ENCODE measurements around the gene SRP54. TPM values are rescaled to one million over a fixed set of nuclear protein-coding genes. Genes with fewer than 3 reads are reported as not detected.

The SRP54 gene
- total and polyA plus RNA-seq, 2 donors (not counting 3 experiments of a cell fraction or from before 2014, with no cell fraction given): 32.8 to 63.7 TPM

DNA sequence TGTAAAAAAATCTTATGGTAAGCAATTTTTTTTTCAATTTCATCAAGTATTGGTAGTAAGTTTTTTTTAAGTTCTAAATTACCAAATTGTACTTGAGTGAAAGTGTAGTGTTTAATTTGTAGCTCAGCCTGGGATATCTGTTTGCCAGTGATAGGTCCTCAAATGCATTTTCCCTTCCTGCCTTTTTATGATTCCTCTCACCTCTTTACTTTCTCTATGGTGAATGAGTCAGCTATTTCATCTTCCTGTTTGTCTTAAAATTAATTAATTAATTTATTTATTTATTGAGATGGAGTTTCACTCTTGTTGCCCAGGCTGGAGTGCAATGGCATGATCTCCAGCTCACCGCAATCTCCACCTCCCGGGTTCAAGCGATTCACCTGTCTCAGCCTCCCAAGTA, 10.6 kb downstream of the SRP54 start:
- ChIA-PET CTCF (no interaction called here), POLR2A (no interaction called here)

More for the DNA sequence above, 10.6 kb downstream of the SRP54 start:
- no TSS peak for BruUV-seq (replicated peaks)
- no peaks in the 10 kb centered on the region for H3K9me1 ChIP-seq (replicated peaks; ENCODE audit: control insufficient read depth, extremely low read depth, insufficient read depth, low read length)
- H3K4me2 ChIP-seq (ENCODE audit: insufficient read depth, low read length): no peak overlapping the region
- peaks cover 4% of the 10 kb centered on the region for H3K4me1 ChIP-seq (ENCODE audit: control insufficient read depth, extremely low read depth, insufficient read depth, low read length)
- H3K36me3 ChIP-seq (ENCODE audit: control insufficient read depth in 2 of 2, extremely low read depth in 1 of 2, insufficient read depth in 2 of 2, low read length in 2 of 2): no peaks in the 10 kb centered on the region
- no peak overlapping the region for H3K4me3 ChIP-seq (replicated peaks in 1 of 3; ENCODE audit: insufficient read depth in 1 of 3, low read depth in 1 of 3, low read length in 3 of 3)
- H4K20me1 ChIP-seq (replicated peaks; ENCODE audit: control insufficient read depth, extremely low read depth, insufficient read depth, low read length): peaks cover 2% of the 10 kb centered on the region
- H2AFZ ChIP-seq (ENCODE audit: low read depth, low read length): no peak overlapping the region
- peaks cover 54% of the 10 kb centered on the region for H3K79me2 ChIP-seq (ENCODE audit: control insufficient read depth, insufficient read depth, low read length)
- H3K27ac ChIP-seq (ENCODE audit: insufficient read depth, low read depth, low read length): no peak overlapping the region
- no peaks in the 10 kb centered on the region for H3K9me3 ChIP-seq (replicated peaks; ENCODE audit: control insufficient read depth, insufficient read depth, low read length)
- H3K27me3 ChIP-seq (ENCODE audit: control insufficient read depth in 2 of 2, insufficient read depth in 2 of 2, low read length in 2 of 2): no peaks in the 10 kb centered on the region
- dilution Hi-C loops (cut with MboI; ENCODE audit: extremely low pct_ligation_motif_present, low sequenced_read_pairs) (no loop called here), intact Hi-C loops (cut with micrococcal nuclease) (no loop called here)
- peak; percentile 24 for DNase-seq (ENCODE audit: low read depth, low spot score)
- H3K9ac ChIP-seq (replicated peaks; ENCODE audit: extremely low read depth, insufficient read depth, low read length): no peak overlapping the region
- FAIRE-seq: no peak
- TF ChIP-seq JUN (IDR thresholded peaks at IDR 0.05; ENCODE audit: borderline replicate concordance, insufficient read depth, insufficient read length, low read depth) (no peak), GATA2 (IDR thresholded peaks at IDR 0.05; ENCODE audit: insufficient read depth, insufficient read length, low read depth, low read length) (no peak), EZH2 (IDR thresholded peaks at IDR 0.05; ENCODE audit: borderline replicate concordance, low read depth, low read length, severe bottlenecking) (no peak), FOS (IDR thresholded peaks at IDR 0.05; ENCODE audit: borderline replicate concordance, insufficient read depth, low read length) (no peak), POLR2A (IDR thresholded peaks at IDR 0.05; ENCODE audit: low read depth, low read length) (no peak), MYC (IDR thresholded peaks at IDR 0.05; ENCODE audit: low read depth, low read length) (no peak), POLR2AphosphoS5 (IDR thresholded peaks at IDR 0.05; ENCODE audit: insufficient read depth, low read depth, low read length) (no peak)
- TF ChIP-seq, protein P1, sequence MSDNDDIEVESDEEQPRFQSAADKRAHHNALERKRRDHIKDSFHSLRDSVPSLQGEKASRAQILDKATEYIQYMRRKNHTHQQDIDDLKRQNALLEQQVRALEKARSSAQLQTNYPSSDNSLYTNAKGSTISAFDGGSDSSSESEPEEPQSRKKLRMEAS (IDR thresholded peaks at IDR 0.05; ENCODE audit: insufficient read depth, insufficient read length): no peak
- TF ChIP-seq, protein P2, sequence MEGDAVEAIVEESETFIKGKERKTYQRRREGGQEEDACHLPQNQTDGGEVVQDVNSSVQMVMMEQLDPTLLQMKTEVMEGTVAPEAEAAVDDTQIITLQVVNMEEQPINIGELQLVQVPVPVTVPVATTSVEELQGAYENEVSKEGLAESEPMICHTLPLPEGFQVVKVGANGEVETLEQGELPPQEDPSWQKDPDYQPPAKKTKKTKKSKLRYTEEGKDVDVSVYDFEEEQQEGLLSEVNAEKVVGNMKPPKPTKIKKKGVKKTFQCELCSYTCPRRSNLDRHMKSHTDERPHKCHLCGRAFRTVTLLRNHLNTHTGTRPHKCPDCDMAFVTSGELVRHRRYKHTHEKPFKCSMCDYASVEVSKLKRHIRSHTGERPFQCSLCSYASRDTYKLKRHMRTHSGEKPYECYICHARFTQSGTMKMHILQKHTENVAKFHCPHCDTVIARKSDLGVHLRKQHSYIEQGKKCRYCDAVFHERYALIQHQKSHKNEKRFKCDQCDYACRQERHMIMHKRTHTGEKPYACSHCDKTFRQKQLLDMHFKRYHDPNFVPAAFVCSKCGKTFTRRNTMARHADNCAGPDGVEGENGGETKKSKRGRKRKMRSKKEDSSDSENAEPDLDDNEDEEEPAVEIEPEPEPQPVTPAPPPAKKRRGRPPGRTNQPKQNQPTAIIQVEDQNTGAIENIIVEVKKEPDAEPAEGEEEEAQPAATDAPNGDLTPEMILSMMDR (IDR thresholded peaks at IDR 0.05; ENCODE audit: extremely low read depth in 1 of 2, insufficient read depth in 1 of 2, low read depth in 1 of 2, low read length in 2 of 2): no peak
